WTC11 (cell line): ENCODE results near the gene PSPC1. TPM values are rescaled to one million over a fixed set of nuclear protein-coding genes. Genes with fewer than 3 reads are reported as not detected.

Source experiments
- ATAC-seq: fragments of 200-7000 bp; cut with Tn5 transposase; 2 replicates; pipeline ENCODE4 v1.10.0; 2021; ENCODE audit warnings: mild to moderate bottlenecking, moderate library complexity
- CTCF ChIA-PET: fragments of 300-600 bp; sonication (Branson Sonifier 250); formaldehyde crosslinking; loops from one replicate; lab custom pipeline; 2021; ENCODE audit warnings: antibody characterized with exemption; lab: Charles Lee
- POLR2A ChIA-PET: fragments of 350-600 bp; sonication (Branson Sonifier 250); formaldehyde crosslinking; loops from one replicate; lab custom pipeline; 2021; ENCODE audit warnings: antibody characterized with exemption; lab: Charles Lee
- DNase-seq: peaks from one replicate; pipeline ENCODE4 v3.0.0; 2021; ENCODE audit warnings: low spot score
- H3K27ac Mint-ChIP-seq: 2 replicates; pipeline ENCODE4 v1.8.0; 2021; ENCODE audit warnings: mixed read lengths
- H3K27me3 Mint-ChIP-seq: 2 replicates; pipeline ENCODE4 v1.8.0; 2021; ENCODE audit warnings: low read depth, mild to moderate bottlenecking, moderate library complexity, mixed read lengths
- H3K36me3 Mint-ChIP-seq: 2 replicates; pipeline ENCODE4 v1.8.0; 2021; ENCODE audit warnings: mixed read lengths
- H3K4me1 Mint-ChIP-seq: 2 replicates; pipeline ENCODE4 v1.8.0; 2022; ENCODE audit warnings: mixed read lengths
- H3K4me3 Mint-ChIP-seq: 2 replicates; pipeline ENCODE4 v1.8.0; 2021; ENCODE audit warnings: mild to moderate bottlenecking, moderate library complexity, mixed read lengths
- H3K9me3 Mint-ChIP-seq: 2 replicates; pipeline ENCODE4 v1.8.0; 2021; ENCODE audit warnings: mixed read lengths
- FOXP1 ChIP-seq: sonication (generic); formaldehyde crosslinking; IDR thresholded peaks from 2 replicates; pipeline ENCODE4 v1.8.0; 2022; ENCODE audit warnings: missing genetic modification reagents, mild to moderate bottlenecking, moderate library complexity, borderline replicate concordance
- GRHL2 ChIP-seq: fragments of 250-450 bp; sonication (Bioruptor Pico); IDR thresholded peaks from 2 replicates; pipeline ENCODE4 v1.8.0; 2022; ENCODE audit warnings: mild to moderate bottlenecking, moderate library complexity; ENCODE audit not compliant: insufficient replicate concordance, severe bottlenecking
- JAZF1 ChIP-seq: fragments of 250-450 bp; sonication (Bioruptor Pico); IDR thresholded peaks from 2 replicates; pipeline ENCODE4 v1.9.0; 2021; ENCODE audit warnings: moderate library complexity, mild to moderate bottlenecking, inconsistent platforms
- JUN ChIP-seq: sonication (generic); formaldehyde crosslinking; IDR thresholded peaks from 2 replicates; pipeline ENCODE4 v1.8.0; 2023; ENCODE audit warnings: mild to moderate bottlenecking, missing genetic modification reagents
- MLX ChIP-seq: sonication (generic); formaldehyde crosslinking; IDR thresholded peaks from 2 replicates; pipeline ENCODE4 v1.8.1; 2023; ENCODE audit warnings: mild to moderate bottlenecking, missing genetic modification reagents, moderate library complexity
- NFYB ChIP-seq: sonication (generic); formaldehyde crosslinking; conservative IDR thresholded peaks from 2 replicates; pipeline ENCODE4 v1.8.0; 2022; ENCODE audit warnings: low read depth, missing genetic modification reagents
- NR1H2 ChIP-seq: sonication (generic); formaldehyde crosslinking; IDR thresholded peaks from 2 replicates; pipeline ENCODE4 v1.9.0; 2021; ENCODE audit warnings: mild to moderate bottlenecking, moderate library complexity, missing genetic modification reagents
- NR3C1 ChIP-seq: sonication (generic); formaldehyde crosslinking; conservative IDR thresholded peaks from 2 replicates; pipeline ENCODE4 v1.8.1; 2023; ENCODE audit warnings: low read depth, mild to moderate bottlenecking, missing genetic modification reagents
- PREB ChIP-seq: sonication (generic); formaldehyde crosslinking; IDR thresholded peaks from 2 replicates; pipeline ENCODE4 v1.8.1; 2022; ENCODE audit warnings: mild to moderate bottlenecking, missing genetic modification reagents, moderate library complexity, borderline replicate concordance
- SMAD4 ChIP-seq: sonication (generic); formaldehyde crosslinking; IDR thresholded peaks from 2 replicates; pipeline ENCODE4 v1.8.0; 2022; ENCODE audit warnings: mild to moderate bottlenecking, missing genetic modification reagents
- SOX15 ChIP-seq: fragments of 250-450 bp; sonication (Bioruptor Pico); IDR thresholded peaks from 2 replicates; pipeline ENCODE4 v1.9.0; 2021; ENCODE audit warnings: mild to moderate bottlenecking
- ZBTB43 ChIP-seq: sonication (generic); formaldehyde crosslinking; IDR thresholded peaks from 2 replicates; pipeline ENCODE4 v1.8.1; 2023; ENCODE audit warnings: mild to moderate bottlenecking, missing genetic modification reagents
- ZNF263 ChIP-seq: sonication (generic); formaldehyde crosslinking; IDR thresholded peaks from 2 replicates; pipeline ENCODE4 v1.8.1; 2022; ENCODE audit warnings: low read depth, mild to moderate bottlenecking, moderate library complexity, missing genetic modification reagents
- total RNA-seq: library from RNA; stranded (reverse); gene quantifications from 3 replicates; pipeline ENCODE4 v1.2.3, GENCODE V29; 2021
- TF ChIP-seq, protein P1 (sequence below): sonication (generic); formaldehyde crosslinking; IDR thresholded peaks from 2 replicates; pipeline ENCODE4 v1.8.0; 2022; ENCODE audit warnings: mild to moderate bottlenecking, missing genetic modification reagents
- TF ChIP-seq, protein P2 (sequence below): sonication (generic); formaldehyde crosslinking; conservative IDR thresholded peaks from 2 replicates; pipeline ENCODE4 v1.8.1; 2023; ENCODE audit warnings: mild to moderate bottlenecking, low read depth, missing genetic modification reagents, moderate library complexity
- TF ChIP-seq, protein P3 (sequence below): sonication (generic); formaldehyde crosslinking; conservative IDR thresholded peaks from 2 replicates; pipeline ENCODE4 v1.8.1; 2022; ENCODE audit warnings: mild to moderate bottlenecking, missing genetic modification reagents
- TF ChIP-seq, protein P4 (sequence below): sonication (generic); formaldehyde crosslinking; IDR thresholded peaks from 2 replicates; pipeline ENCODE4 v1.8.0; 2022; ENCODE audit warnings: mild to moderate bottlenecking, missing genetic modification reagents
- TF ChIP-seq, protein P5 (sequence below): sonication (generic); formaldehyde crosslinking; IDR thresholded peaks from 2 replicates; pipeline ENCODE4 v1.8.1; 2022; ENCODE audit warnings: mild to moderate bottlenecking, moderate library complexity, missing genetic modification reagents

PSPC1 gene
- total RNA-seq, 1 experiment from 2014 or later: 67.5 TPM

- POLR2A ChIA-PET: no interaction called here
- ATAC-seq: peak; percentile 50
- no peaks in the 10 kb centered on the region for H3K27me3 Mint-ChIP-seq
- H3K27ac Mint-ChIP-seq: peak overlapping the region; percentile 82
- H3K36me3 Mint-ChIP-seq: no peaks in the 10 kb centered on the region
- no peak overlapping the region for H3K4me3 Mint-ChIP-seq
- no peaks in the 10 kb centered on the region for H3K9me3 Mint-ChIP-seq
- TF ChIP-seq FOXP1 (CRISPR knock-in tag) (no peak), SMAD4 (CRISPR knock-in tag) (no peak), JUN (no peak), NR1H2 (CRISPR knock-in tag) (no peak), SOX15 (CRISPR knock-in tag) (no peak), NFYB (no peak), ZBTB43 (CRISPR knock-in tag) (no peak), NR3C1 (no peak), MLX (no peak), GRHL2 (CRISPR knock-in tag) (no peak), ZNF263 (CRISPR knock-in tag) (no peak), PREB (CRISPR knock-in tag) (no peak), JAZF1 (CRISPR knock-in tag) (no peak)
- TF ChIP-seq, protein P1, sequence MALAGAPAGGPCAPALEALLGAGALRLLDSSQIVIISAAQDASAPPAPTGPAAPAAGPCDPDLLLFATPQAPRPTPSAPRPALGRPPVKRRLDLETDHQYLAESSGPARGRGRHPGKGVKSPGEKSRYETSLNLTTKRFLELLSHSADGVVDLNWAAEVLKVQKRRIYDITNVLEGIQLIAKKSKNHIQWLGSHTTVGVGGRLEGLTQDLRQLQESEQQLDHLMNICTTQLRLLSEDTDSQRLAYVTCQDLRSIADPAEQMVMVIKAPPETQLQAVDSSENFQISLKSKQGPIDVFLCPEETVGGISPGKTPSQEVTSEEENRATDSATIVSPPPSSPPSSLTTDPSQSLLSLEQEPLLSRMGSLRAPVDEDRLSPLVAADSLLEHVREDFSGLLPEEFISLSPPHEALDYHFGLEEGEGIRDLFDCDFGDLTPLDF: no peak
- TF ChIP-seq, protein P2, sequence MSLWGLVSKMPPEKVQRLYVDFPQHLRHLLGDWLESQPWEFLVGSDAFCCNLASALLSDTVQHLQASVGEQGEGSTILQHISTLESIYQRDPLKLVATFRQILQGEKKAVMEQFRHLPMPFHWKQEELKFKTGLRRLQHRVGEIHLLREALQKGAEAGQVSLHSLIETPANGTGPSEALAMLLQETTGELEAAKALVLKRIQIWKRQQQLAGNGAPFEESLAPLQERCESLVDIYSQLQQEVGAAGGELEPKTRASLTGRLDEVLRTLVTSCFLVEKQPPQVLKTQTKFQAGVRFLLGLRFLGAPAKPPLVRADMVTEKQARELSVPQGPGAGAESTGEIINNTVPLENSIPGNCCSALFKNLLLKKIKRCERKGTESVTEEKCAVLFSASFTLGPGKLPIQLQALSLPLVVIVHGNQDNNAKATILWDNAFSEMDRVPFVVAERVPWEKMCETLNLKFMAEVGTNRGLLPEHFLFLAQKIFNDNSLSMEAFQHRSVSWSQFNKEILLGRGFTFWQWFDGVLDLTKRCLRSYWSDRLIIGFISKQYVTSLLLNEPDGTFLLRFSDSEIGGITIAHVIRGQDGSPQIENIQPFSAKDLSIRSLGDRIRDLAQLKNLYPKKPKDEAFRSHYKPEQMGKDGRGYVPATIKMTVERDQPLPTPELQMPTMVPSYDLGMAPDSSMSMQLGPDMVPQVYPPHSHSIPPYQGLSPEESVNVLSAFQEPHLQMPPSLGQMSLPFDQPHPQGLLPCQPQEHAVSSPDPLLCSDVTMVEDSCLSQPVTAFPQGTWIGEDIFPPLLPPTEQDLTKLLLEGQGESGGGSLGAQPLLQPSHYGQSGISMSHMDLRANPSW (CRISPR knock-in tag): no peak
- TF ChIP-seq, protein P3, sequence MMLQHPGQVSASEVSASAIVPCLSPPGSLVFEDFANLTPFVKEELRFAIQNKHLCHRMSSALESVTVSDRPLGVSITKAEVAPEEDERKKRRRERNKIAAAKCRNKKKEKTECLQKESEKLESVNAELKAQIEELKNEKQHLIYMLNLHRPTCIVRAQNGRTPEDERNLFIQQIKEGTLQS (CRISPR knock-in tag): no peak
- TF ChIP-seq, protein P4, sequence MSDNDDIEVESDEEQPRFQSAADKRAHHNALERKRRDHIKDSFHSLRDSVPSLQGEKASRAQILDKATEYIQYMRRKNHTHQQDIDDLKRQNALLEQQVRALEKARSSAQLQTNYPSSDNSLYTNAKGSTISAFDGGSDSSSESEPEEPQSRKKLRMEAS (CRISPR knock-in tag): no peak
- TF ChIP-seq, protein P5, sequence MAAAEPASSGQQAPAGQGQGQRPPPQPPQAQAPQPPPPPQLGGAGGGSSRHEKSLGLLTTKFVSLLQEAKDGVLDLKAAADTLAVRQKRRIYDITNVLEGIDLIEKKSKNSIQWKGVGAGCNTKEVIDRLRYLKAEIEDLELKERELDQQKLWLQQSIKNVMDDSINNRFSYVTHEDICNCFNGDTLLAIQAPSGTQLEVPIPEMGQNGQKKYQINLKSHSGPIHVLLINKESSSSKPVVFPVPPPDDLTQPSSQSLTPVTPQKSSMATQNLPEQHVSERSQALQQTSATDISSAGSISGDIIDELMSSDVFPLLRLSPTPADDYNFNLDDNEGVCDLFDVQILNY (CRISPR knock-in tag): no peak
- peaks cover 62% of the 10 kb centered on the region for H3K4me1 Mint-ChIP-seq
- DNase-seq: no peak
- CTCF ChIA-PET: interaction anchor here (1.6 kb wide), 1 partner anchor 133 kb away, joined by 4 read pairs; no protein-coding TSS in a partner anchor
These were observed 97.7 kb downstream of the PSPC1 start for GRCh38 chr13:19685034-19685433.
